GM12878 (cell line): ENCODE results near the gene DCAF8. TPM values are rescaled to one million over a fixed set of nuclear protein-coding genes. Genes with fewer than 3 reads are reported as not detected.

ENCODE experiments used
- ATAC-seq: fragments of 200-7000 bp; cut with Tn5 transposase; 3 replicates; pipeline ENCODE4 v1.9.1; 2020; ENCODE audit warnings: mild to moderate bottlenecking, moderate library complexity
- BruUV-seq: library from RNA; stranded (reverse); fragments of 400-500 nt; replicated peaks from 2 replicates; lab custom pipeline; 2021; lab: Mats Ljungman, UMichigan
- CTCF ChIA-PET: fragments of 300-600 bp; sonication (Branson Sonifier 250); formaldehyde crosslinking; extraction: SDS; loops from one replicate; lab custom pipeline; 2021; ENCODE audit warnings: inconsistent platforms; lab: Yijun Ruan, JAX
- POLR2A ChIA-PET: fragments of 350-600 bp; formaldehyde crosslinking; extraction: SDS; loops from one replicate; lab custom pipeline; 2021; ENCODE audit warnings: inconsistent platforms; lab: Charles Lee
- RAD21 ChIA-PET: fragments of 300-600 bp; sonication (Branson Sonifier 250); formaldehyde crosslinking; loops from one replicate; lab custom pipeline; 2023; ENCODE audit warnings: antibody characterized with exemption; ENCODE audit not compliant: unreplicated experiment; lab: Charles Lee
- SMC1A ChIA-PET: fragments of 300-600 bp; sonication (Branson Sonifier 250); formaldehyde crosslinking; loops from one replicate; lab custom pipeline; 2023; ENCODE audit not compliant: unreplicated experiment, uncharacterized antibody; lab: Charles Lee
- DNase-seq: peaks from one replicate; pipeline ENCODE4 v3.0.0-alpha.2; 2011; ENCODE audit warnings: low read depth, low spot score
- FAIRE-seq: peaks from 3 replicates; lab custom pipeline; 2011; peaks lifted over from hg19 to GRCh38; lab: Jason Lieb, UNC
- H2AFZ ChIP-seq: 2 replicates; pipeline ENCODE4 v1.6.0; 2011; ENCODE audit warnings: low read depth, low read length, control low read depth; ENCODE audit not compliant: control insufficient read depth
- H3K27ac ChIP-seq: 2 replicates; pipeline ENCODE4 v1.5.1; 2011; ENCODE audit warnings: control low read depth; ENCODE audit not compliant: control insufficient read depth, insufficient read depth
- H3K27me3 ChIP-seq, 2 experiments: replicated peaks in 1 of 2; 2 replicates each; pipeline versions ENCODE4 v1.6.0 to v1.6.1; 2011; ENCODE audit warnings: low read length in 1 of 2; ENCODE audit not compliant: control insufficient read depth in 2 of 2, insufficient read depth in 2 of 2
- H3K36me3 ChIP-seq, 2 experiments: 2 replicates each; pipeline ENCODE4 v1.5.1; 2011; ENCODE audit warnings: low read length in 1 of 2; ENCODE audit not compliant: control insufficient read depth in 2 of 2, insufficient read depth in 2 of 2
- H3K4me1 ChIP-seq: 2 replicates; pipeline ENCODE4 v1.6.1; 2011; ENCODE audit warnings: mild to moderate bottlenecking, low read length, moderate library complexity, mixed read lengths; ENCODE audit not compliant: control insufficient read depth, insufficient read depth
- H3K4me2 ChIP-seq: 2 replicates; pipeline ENCODE4 v1.6.0; 2011; ENCODE audit warnings: control low read depth; ENCODE audit not compliant: control insufficient read depth, insufficient read depth
- H3K4me3 ChIP-seq: fragments of 200-600 bp; sonication (generic); 2 replicates; pipeline ENCODE4 v1.5.1; 2016
- H3K79me2 ChIP-seq: 2 replicates; pipeline ENCODE4 v1.6.0; 2011; ENCODE audit warnings: low read length; ENCODE audit not compliant: control insufficient read depth, insufficient read depth
- H3K9ac ChIP-seq: 2 replicates; pipeline ENCODE4 v1.8.0; 2011; ENCODE audit warnings: low read length, control low read depth, mixed read lengths; ENCODE audit not compliant: control insufficient read depth, insufficient read depth
- H3K9me3 ChIP-seq: replicated peaks from 3 replicates; pipeline ENCODE4 v1.5.1; 2011; ENCODE audit warnings: mild to moderate bottlenecking, low read length; ENCODE audit not compliant: control insufficient read depth, insufficient read depth
- H4K20me1 ChIP-seq: 2 replicates; pipeline ENCODE4 v1.6.0; 2011; ENCODE audit not compliant: control insufficient read depth, insufficient read depth
- ATF7 ChIP-seq: fragments of 450-650 bp; IDR thresholded peaks from 2 replicates; pipeline ENCODE4 v1.6.1; 2016; ENCODE audit warnings: low read depth, mild to moderate bottlenecking
- CEBPB ChIP-seq, 2 experiments: fragments of 150-350 bp in 1 of 2; IDR thresholded peaks; 2 replicates each; pipeline ENCODE4 v1.6.1; 2012 to 2014; ENCODE audit warnings: low read depth in 2 of 2, low read length in 2 of 2, borderline replicate concordance in 1 of 2, inconsistent platforms in 1 of 2
- EED ChIP-seq: sonication (generic); IDR thresholded peaks from 2 replicates; pipeline ENCODE4 v1.6.1; 2016; ENCODE audit warnings: antibody characterized with exemption, low read depth
- EP300 ChIP-seq, 2 experiments: fragments of 150-350 bp in 1 of 2; IDR thresholded peaks; 2 replicates each; pipeline ENCODE4 v1.6.1; 2011 to 2012; ENCODE audit warnings: low read depth in 2 of 2, low read length in 2 of 2, borderline replicate concordance in 1 of 2, improper control_type of control experiment in 1 of 2, inconsistent platforms in 1 of 2; ENCODE audit not compliant: control insufficient read depth in 1 of 2
- GATAD2B ChIP-seq: fragments of 450-650 bp; conservative IDR thresholded peaks from 2 replicates; pipeline ENCODE4 v1.6.1; 2017; ENCODE audit warnings: low read depth, mild to moderate bottlenecking, moderate library complexity
- HDGF ChIP-seq: fragments of 450-650 bp; IDR thresholded peaks from 2 replicates; pipeline ENCODE4 v1.6.1; 2016; ENCODE audit warnings: antibody characterized with exemption
- IKZF1 ChIP-seq: fragments of 450-650 bp; conservative IDR thresholded peaks from 2 replicates; pipeline ENCODE4 v1.6.1; 2017; ENCODE audit warnings: antibody characterized with exemption, mild to moderate bottlenecking
- IRF4 ChIP-seq: IDR thresholded peaks from 2 replicates; pipeline ENCODE4 v1.6.1; 2011; ENCODE audit warnings: low read depth, low read length
- MYB ChIP-seq: fragments of 150-350 bp; IDR thresholded peaks from 2 replicates; pipeline ENCODE4 v1.6.1; 2014; ENCODE audit warnings: mild to moderate bottlenecking, low read depth, low read length, borderline replicate concordance
- NFXL1 ChIP-seq: fragments of 450-650 bp; IDR thresholded peaks from 2 replicates; pipeline ENCODE4 v1.6.1; 2017; ENCODE audit warnings: antibody characterized with exemption, mild to moderate bottlenecking, borderline replicate concordance
- POLR2A ChIP-seq: IDR thresholded peaks from 2 replicates; pipeline ENCODE4 v1.6.1; 2011; ENCODE audit warnings: low read depth, mild to moderate bottlenecking, low read length
- POLR2AphosphoS5 ChIP-seq: IDR thresholded peaks from 2 replicates; pipeline ENCODE4 v1.6.1; 2011; ENCODE audit warnings: mild to moderate bottlenecking, low read length, inconsistent platforms
- RELA ChIP-seq: fragments of 450-650 bp; IDR thresholded peaks from 2 replicates; pipeline ENCODE4 v1.8.0; 2014; ENCODE audit warnings: borderline replicate concordance; ENCODE audit not compliant: partially characterized antibody
- SMAD5 ChIP-seq: IDR thresholded peaks from 2 replicates; pipeline ENCODE4 v1.6.1; 2016; ENCODE audit warnings: antibody characterized with exemption, low read depth
- SMC3 ChIP-seq: IDR thresholded peaks from 2 replicates; pipeline ENCODE4 v1.6.1; 2011; ENCODE audit warnings: low read length, improper control_type of control experiment, borderline replicate concordance
- SREBF2 ChIP-seq: IDR thresholded peaks from 2 replicates; pipeline ENCODE4 v1.6.1; 2012; ENCODE audit warnings: mild to moderate bottlenecking, low read length
- ZNF24 ChIP-seq: fragments of 450-650 bp; IDR thresholded peaks from 2 replicates; pipeline ENCODE4 v1.6.1; 2017; ENCODE audit warnings: antibody characterized with exemption, mild to moderate bottlenecking
- ZNF274 ChIP-seq: IDR thresholded peaks from one replicate; pipeline ENCODE4 v1.8.0; 2011; ENCODE audit not compliant: insufficient read length, insufficient read depth
- ZSCAN29 ChIP-seq: fragments of 450-650 bp; IDR thresholded peaks from 2 replicates; pipeline ENCODE4 v1.6.1; 2017; ENCODE audit warnings: mild to moderate bottlenecking, moderate library complexity
- ZZZ3 ChIP-seq: IDR thresholded peaks from 2 replicates; pipeline ENCODE4 v1.6.1; 2011; ENCODE audit warnings: low read depth; ENCODE audit not compliant: control insufficient read depth, insufficient read length
- WGBS: methylation state at CpG from one replicate; pipeline ENCODE4 v1.1.6; 2016; ENCODE audit warnings: low lambda C conversion rate; ENCODE audit not compliant: insufficient replicate concordance, insufficient coverage; ENCODE audit errors: missing lambda C conversion rate; 5-methylcytosine and 5-hydroxymethylcytosine counted together
- in situ Hi-C: fragments of 300-500 bp; cut with MboI; formaldehyde crosslinking; loops from 9 replicates; pipeline ENCODE4 v1.14.3; 2018; ENCODE audit warnings: mixed read lengths
- intact Hi-C: fragments of 100-400 bp; cut with micrococcal nuclease; formaldehyde crosslinking; loops from one replicate; pipeline ENCODE4 v1.14.2; 2022; ENCODE audit not compliant: unreplicated experiment
- polyA plus RNA-seq, 11 experiments: library from polyadenylated mRNA; depleted of rRNA in 4 of 11; unstranded in 6 of 11; stranded (reverse) in 5 of 11; fragments of >200 nt; fragmentation: Nextera tagmentation in 4 of 11; fragmentation: Illumina TruSeq in 1 of 11; extraction: Ambion mirVana in 4 of 11; extraction: Trizol in 1 of 11; gene quantifications; 1 replicate in 1 of 11; 2 replicates in 10 of 11; pipeline versions ENCODE4 v1.2.1 to v1.2.3, GENCODE V29; 2011 to 2016; ENCODE audit warnings: inconsistent platforms in 2 of 11, missing spikeins in 2 of 11, low read depth in 1 of 11
- total RNA-seq, 4 experiments: library from RNA; depleted of rRNA in 3 of 4; stranded (reverse); fragments of >200 nt in 3 of 4; fragmentation: Illumina TruSeq in 1 of 4; extraction: Trizol in 1 of 4; gene quantifications; 2 replicates each; pipeline versions ENCODE4 v1.2.1 to v1.2.3, GENCODE V29; 2013 to 2021
- TF ChIP-seq, protein P1 (sequence below): IDR thresholded peaks from 2 replicates; pipeline ENCODE4 v1.6.1; 2012; ENCODE audit warnings: low read length, inconsistent platforms

The DCAF8 gene
- total and polyA plus RNA-seq, 10 of the 15 experiments (the other 5 are each of a cell fraction or from before 2014, with no cell fraction given) = 10.4 to 152 (median 84.6) TPM

DNA sequence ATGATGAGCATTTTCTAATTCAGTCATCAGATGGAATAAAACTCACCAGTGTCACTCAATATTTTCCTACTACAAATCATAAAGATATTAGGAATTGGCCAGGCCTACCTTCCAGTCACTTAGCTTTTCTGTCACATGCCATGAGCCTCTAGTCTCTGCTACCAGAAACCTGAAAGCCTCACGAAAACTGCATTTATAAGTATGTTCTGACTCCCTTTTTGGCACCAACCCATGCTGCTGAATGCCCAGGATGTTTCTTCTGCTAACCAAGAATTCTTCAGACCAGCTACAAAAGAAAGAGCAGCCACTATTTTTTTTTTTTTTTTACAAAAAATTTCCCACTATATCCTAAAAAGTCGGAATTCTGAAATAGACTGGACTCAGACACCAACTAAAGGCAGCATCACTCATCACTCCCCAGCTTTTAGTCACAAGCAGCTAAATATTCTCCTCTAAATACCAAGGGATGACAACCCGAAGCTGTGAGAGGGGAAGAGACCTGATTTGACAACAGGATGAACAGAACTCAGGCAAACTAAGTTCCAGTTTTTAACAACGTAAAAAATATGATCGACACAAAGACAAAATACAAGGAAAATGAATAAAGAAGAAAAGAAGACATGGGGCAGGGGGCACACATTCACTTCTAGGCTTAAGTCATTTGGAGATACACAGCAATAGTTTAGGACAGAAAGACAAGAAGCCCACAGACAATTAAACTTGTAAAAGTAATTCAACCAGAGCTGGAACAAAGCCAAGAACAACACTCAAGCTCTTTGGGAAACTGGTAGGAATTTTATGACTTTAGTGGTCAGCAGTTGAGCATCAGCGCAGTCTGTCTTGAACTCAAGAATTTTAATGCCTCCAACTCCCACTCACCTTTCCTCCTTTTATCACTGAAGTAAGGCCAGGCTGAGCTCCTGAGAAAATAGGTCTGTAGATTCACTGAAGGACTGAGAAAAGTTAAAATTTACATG is 1.7 kb downstream of the DCAF8 start (continued):
- TF ChIP-seq SREBF2 = no peak
- TF ChIP-seq MYB = no peak
- no peak for TF ChIP-seq ZZZ3

DNA sequence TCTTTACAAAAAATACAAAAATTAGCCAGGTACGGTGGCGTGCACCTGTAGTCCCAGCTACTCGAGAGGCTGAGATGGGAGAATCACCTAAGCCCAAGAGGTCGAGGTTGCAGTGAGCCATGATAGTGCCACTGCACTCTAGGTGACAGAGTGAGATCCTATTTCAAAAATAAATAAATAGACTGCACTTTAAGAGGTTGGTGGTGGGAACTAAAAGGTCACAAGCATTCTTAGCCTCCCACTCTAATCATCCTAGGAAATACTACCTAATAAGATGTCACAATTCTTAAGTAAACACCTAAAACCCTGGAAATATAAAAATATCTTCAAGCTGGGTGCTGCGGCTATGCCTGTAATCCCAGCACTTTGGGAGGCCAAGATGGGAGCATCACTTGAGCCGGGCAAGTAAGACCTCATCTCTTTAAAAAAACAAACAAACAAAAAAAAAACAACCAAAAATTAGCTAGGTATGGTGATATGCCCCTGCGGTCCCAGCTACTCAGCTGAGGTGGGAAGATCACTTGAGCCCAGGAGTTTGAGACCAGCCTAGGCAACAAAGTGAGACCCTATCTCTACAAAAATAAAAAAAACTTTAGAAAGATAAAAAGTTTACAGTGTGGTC is 4.1 kb downstream of the DCAF8 start:
- POLR2A ChIA-PET = interaction anchor here (0.7 to 1.4 kb wide), 2 partner anchors 17 to 51 kb away, joined by 3 to 4 read pairs; no protein-coding TSS in a partner anchor
- ATAC-seq = no peak
- TF ChIP-seq IRF4 (no peak), CEBPB (IDR thresholded peaks at IDR 0.05; ENCODE audit: borderline replicate concordance in 1 of 2, low read depth in 2 of 2, low read length in 2 of 2) (no peak), NFXL1 (no peak), SREBF2 (no peak), POLR2AphosphoS5 (no peak), RELA (no peak), EP300 (IDR thresholded peaks at IDR 0.05; ENCODE audit: borderline replicate concordance in 1 of 2, control insufficient read depth in 1 of 2, low read depth in 2 of 2, low read length in 2 of 2) (no peak), IKZF1 (no peak), POLR2A (no peak), SMC3 (no peak), GATAD2B (no peak), ZNF274 (no peak), ZSCAN29 (no peak), ATF7 (no peak), ZNF24 (no peak), SMAD5 (no peak), EED (no peak), HDGF (no peak)
- TF ChIP-seq, protein P1, sequence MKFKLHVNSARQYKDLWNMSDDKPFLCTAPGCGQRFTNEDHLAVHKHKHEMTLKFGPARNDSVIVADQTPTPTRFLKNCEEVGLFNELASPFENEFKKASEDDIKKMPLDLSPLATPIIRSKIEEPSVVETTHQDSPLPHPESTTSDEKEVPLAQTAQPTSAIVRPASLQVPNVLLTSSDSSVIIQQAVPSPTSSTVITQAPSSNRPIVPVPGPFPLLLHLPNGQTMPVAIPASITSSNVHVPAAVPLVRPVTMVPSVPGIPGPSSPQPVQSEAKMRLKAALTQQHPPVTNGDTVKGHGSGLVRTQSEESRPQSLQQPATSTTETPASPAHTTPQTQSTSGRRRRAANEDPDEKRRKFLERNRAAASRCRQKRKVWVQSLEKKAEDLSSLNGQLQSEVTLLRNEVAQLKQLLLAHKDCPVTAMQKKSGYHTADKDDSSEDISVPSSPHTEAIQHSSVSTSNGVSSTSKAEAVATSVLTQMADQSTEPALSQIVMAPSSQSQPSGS = no peak
- TF ChIP-seq, all 136 proteins: peak for 0
- ChIA-PET SMC1A (interaction anchor here (0.6 to 3.0 kb wide), 8 partner anchors 15 to 65 kb away, joined by 3 to 16 read pairs (median 4); partner anchors contain the start of gene PEX19), RAD21 (interaction anchor here (1.4 to 5.0 kb wide), 3 partner anchors 33 to 160 kb away, joined by 3 to 30 read pairs (median 23); partner anchors contain the start of gene IGSF8), CTCF (interaction anchor here (0.6 to 3.6 kb wide), 10 partner anchors 20 to 511 kb away, joined by 3 to 33 read pairs (median 6); no protein-coding TSS in a partner anchor)
- no peak overlapping the region for H2AFZ ChIP-seq
- DNase-seq = no peak
- no peaks in the 10 kb centered on the region for H3K9me3 ChIP-seq
- H3K36me3 ChIP-seq = no peaks in the 10 kb centered on the region
- BruUV-seq = no TSS peak
- H3K79me2 ChIP-seq = peaks cover 41% of the 10 kb centered on the region
- intact Hi-C loops (no loop called here), in situ Hi-C loops (no loop called here)
- no peak for FAIRE-seq
- peaks cover 1% of the 10 kb centered on the region for H3K4me1 ChIP-seq
- no peak overlapping the region for H3K4me3 ChIP-seq
- no peaks in the 10 kb centered on the region for H3K27me3 ChIP-seq
- no peaks in the 10 kb centered on the region for H4K20me1 ChIP-seq
- H3K9ac ChIP-seq = no peak overlapping the region
- WGBS = over 99% methylated on average over 7 of the region's 7 CpGs
- no peak overlapping the region for H3K4me2 ChIP-seq
- no peak overlapping the region for H3K27ac ChIP-seq
